OCI-LY3 (cell line): ENCODE data around the gene AMBRA1.

Source experiments
- CTCF ChIP-seq: fragments of 200-600, 300-600 bp; sonication (generic); IDR thresholded peaks from 2 replicates; pipeline ENCODE4 v1.5.1; 2014; ENCODE audit warnings: antibody characterized with exemption, low read length, low read depth
- EZH2phosphoT487 ChIP-seq: fragments of 200-600 bp; shearing (Covaris generic); IDR thresholded peaks from 2 replicates; pipeline ENCODE4 v1.6.1; 2018; ENCODE audit warnings: antibody characterized with exemption, mixed run types, low read depth

- TF ChIP-seq CTCF: no peak
- TF ChIP-seq EZH2phosphoT487: no peak
Observed at GRCh38 chr11:46635557-46636139, 41.8 kb upstream of the AMBRA1 start.
